GM18517 (cell line): ENCODE measurements around the gene JOSD1.
A peak's percentile ranks its signal among the peaks of the same experiment; 100 is the strongest.
"Not testable (repeated sequence)": the region's sequence is repeated elsewhere in the genome, so short reads cannot be mapped to it uniquely, and the experiment has no call there.

Experiments used
- ATAC-seq: cut with Tn5 transposase; IDR thresholded peaks from one replicate; pipeline ENCODE4 v1.9.1; 2021; ENCODE audit warnings: mild to moderate bottlenecking, moderate library complexity; ENCODE audit not compliant: unreplicated experiment

The JOSD1 gene

GRCh38 chr22:38694940-38695339 is 5.8 kb downstream of the JOSD1 start:
- no peak for ATAC-seq

- ATAC-seq = no peak
Observed at GRCh38 chr22:38694049-38694448, 6.7 kb downstream of the JOSD1 start.

- no peak for ATAC-seq
Observed at GRCh38 chr22:38689651-38690050, 11.1 kb downstream of the JOSD1 start.

GRCh38 chr22:38685761-38686160 is 15.0 kb downstream of the JOSD1 start:
- no peak for ATAC-seq

- ATAC-seq = no peak
Observed at GRCh38 chr22:38684895-38685294, 15.8 kb downstream of the JOSD1 start.

- ATAC-seq = peak; percentile 86
Observed at GRCh38 chr22:38681582-38682335, 19.0 kb downstream of the JOSD1 start, which contains the start of gene TOMM22. Gene TOMM22 (plus strand): TSS chr22:38681957. CDS start chr22:38681979, 22 bp downstream.

GRCh38 chr22:38675833-38676232 is 24.9 kb downstream of the JOSD1 start:
- no peak for ATAC-seq

- ATAC-seq = no peak
Observed at GRCh38 chr22:38674888-38675287, 25.9 kb downstream of the JOSD1 start.

- ATAC-seq = no peak
Observed at GRCh38 chr22:38657045-38657909, 43.5 kb downstream of the JOSD1 start.

- peak; percentile 70 for ATAC-seq
Observed at GRCh38 chr22:38656256-38657044, 44.3 kb downstream of the JOSD1 start, which contains the start of the genes CBY1 and FAM227A. Gene CBY1 (plus strand): TSS chr22:38656638. CDS start chr22:38668055, 11,417 bp downstream. Gene FAM227A (minus strand): TSS chr22:38656392. CDS start chr22:38650168, 6,224 bp downstream.

- ATAC-seq = peak; percentile 8
Observed at GRCh38 chr22:38655519-38656255, 45.1 kb downstream of the JOSD1 start.

- ATAC-seq = no peak
Observed at GRCh38 chr22:38653741-38654140, 47.0 kb downstream of the JOSD1 start.

GRCh38 chr22:38652859-38653258 is 47.9 kb downstream of the JOSD1 start:
- ATAC-seq = no peak

GRCh38 chr22:38649841-38650522 is 50.8 kb downstream of the JOSD1 start:
- ATAC-seq = no peak

- no peak for ATAC-seq
Observed at GRCh38 chr22:38645430-38645829, 55.3 kb downstream of the JOSD1 start.

GRCh38 chr22:38644245-38644644 is 56.5 kb downstream of the JOSD1 start:
- ATAC-seq = not testable (repeated sequence)

GRCh38 chr22:38641476-38642040 is 59.2 kb downstream of the JOSD1 start:
- no peak for ATAC-seq

- ATAC-seq = no peak
Observed at GRCh38 chr22:38638728-38639127, 62.0 kb downstream of the JOSD1 start.

GRCh38 chr22:38638216-38638615 is 62.5 kb downstream of the JOSD1 start:
- no peak for ATAC-seq
